Endodermal cell (in vitro differentiated cells): ENCODE data around the gene NEU3. TPM values are rescaled to one million over a fixed set of nuclear protein-coding genes. Genes with fewer than 3 reads are reported as not detected.

ENCODE experiments used
- DNase-seq: peaks from one replicate; pipeline ENCODE4 v3.0.0-alpha.2; 2017
- H3K27ac ChIP-seq: 2 replicates; pipeline ENCODE4 v1.5.1; 2013; ENCODE audit warnings: mild to moderate bottlenecking, low read depth, low read length, moderate library complexity
- H3K27me3 ChIP-seq: 2 replicates; pipeline ENCODE4 v1.6.1; 2013; ENCODE audit warnings: mild to moderate bottlenecking, low read length, moderate library complexity; ENCODE audit not compliant: insufficient read depth, control insufficient read depth, poor library complexity, severe bottlenecking
- H3K36me3 ChIP-seq: 2 replicates; pipeline ENCODE4 v1.7.0; 2013; ENCODE audit warnings: mild to moderate bottlenecking, low read length, moderate library complexity; ENCODE audit not compliant: control insufficient read depth, insufficient read depth
- H3K4me1 ChIP-seq: one replicate; pipeline ENCODE4 v1.7.0; 2013; ENCODE audit warnings: low read length; ENCODE audit not compliant: control insufficient read depth, insufficient read depth
- H3K4me3 ChIP-seq: 2 replicates; pipeline ENCODE4 v1.5.1; 2013; ENCODE audit warnings: mild to moderate bottlenecking, low read length, moderate library complexity
- H3K9ac ChIP-seq: 2 replicates; pipeline ENCODE4 v1.6.1; 2013; ENCODE audit warnings: mild to moderate bottlenecking, low read length, moderate library complexity; ENCODE audit not compliant: poor library complexity, severe bottlenecking; ENCODE audit errors: extremely low read depth
- H3K9me3 ChIP-seq: 2 replicates; pipeline ENCODE4 v1.6.1; 2013; ENCODE audit warnings: mild to moderate bottlenecking, low read length, moderate library complexity; ENCODE audit not compliant: control insufficient read depth
- H3K27ac Mint-ChIP-seq: 2 replicates; pipeline ENCODE4 v1.8.0; 2020; ENCODE audit warnings: mixed read lengths
- H3K27me3 Mint-ChIP-seq: 2 replicates; pipeline ENCODE4 v1.8.0; 2021; ENCODE audit warnings: mild to moderate bottlenecking, mixed read lengths; ENCODE audit not compliant: insufficient read depth
- H3K36me3 Mint-ChIP-seq: 2 replicates; pipeline ENCODE4 v1.8.0; 2020; ENCODE audit warnings: low read depth, mixed read lengths
- H3K4me1 Mint-ChIP-seq: 2 replicates; pipeline ENCODE4 v1.8.0; 2020; ENCODE audit warnings: mixed read lengths
- H3K4me3 Mint-ChIP-seq: 2 replicates; pipeline ENCODE4 v1.8.0; 2020; ENCODE audit warnings: mild to moderate bottlenecking, moderate library complexity, mixed read lengths
- H3K9me3 Mint-ChIP-seq: 2 replicates; pipeline ENCODE4 v1.8.0; 2020; ENCODE audit warnings: mild to moderate bottlenecking, mixed read lengths
- CTCF ChIP-seq: fragments of 200-600 bp; sonication (generic); conservative IDR thresholded peaks from 2 replicates; pipeline ENCODE4 v1.5.0; 2021; ENCODE audit warnings: antibody characterized with exemption, mild to moderate bottlenecking
- WGBS, 2 experiments: methylation state at CpG; one replicate each; pipeline versions ENCODE4 v1.1.5 to v1.1.7; 2013; ENCODE audit warnings: missing lambda C conversion rate in 2 of 2, mixed read lengths in 1 of 2; ENCODE audit not compliant: insufficient coverage in 1 of 2, insufficient read length in 1 of 2; 5-methylcytosine and 5-hydroxymethylcytosine counted together
- total RNA-seq, 2 donors: library from RNA; stranded (reverse); fragmentation: NEBNext Ultra II Directional in 1 of 2; extraction: Animal tissue kit (Norgen Biotek cat#: 25700) in 1 of 2; gene quantifications; 2 replicates in 1 of 2; 3 replicates in 1 of 2; pipeline ENCODE4 v1.2.1, GENCODE V29; 2021

The NEU3 gene
- total RNA-seq, 2 donors from 2014 or later = 9.1 to 10.8 TPM

GRCh38 chr11:74990941-74991340 lies 2.2 kb downstream of the NEU3 start:
- H3K9me3 ChIP-seq = no peaks in the 10 kb centered on the region
- H3K27me3 Mint-ChIP-seq = peaks cover 39% of the 10 kb centered on the region
- no peaks in the 10 kb centered on the region for H3K36me3 Mint-ChIP-seq
- peaks cover 58% of the 10 kb centered on the region for H3K27me3 ChIP-seq
- no peaks in the 10 kb centered on the region for H3K9me3 Mint-ChIP-seq
- no peak overlapping the region for H3K4me3 Mint-ChIP-seq
- H3K4me1 ChIP-seq = peaks cover 10% of the 10 kb centered on the region
- no peak overlapping the region for H3K27ac Mint-ChIP-seq
- DNase-seq = no peak
- peaks cover 18% of the 10 kb centered on the region for H3K4me1 Mint-ChIP-seq
- TF ChIP-seq CTCF = no peak
- no peak overlapping the region for H3K4me3 ChIP-seq
- H3K36me3 ChIP-seq = no peaks in the 10 kb centered on the region
- WGBS, 2 experiments = 50% methylated on average over 1 of the region's 1 CpG; no CpG with 5 or more reads in 1 of the 2 experiments
- H3K27ac ChIP-seq = no peak overlapping the region
- H3K9ac ChIP-seq = no peak overlapping the region

GRCh38 chr11:74992852-74993251 lies 4.1 kb downstream of the NEU3 start:
- Histone ChIP-seq H3K27ac (no peak overlapping the region), H3K4me1 (peaks cover 10% of the 10 kb centered on the region), H3K9me3 (no peaks in the 10 kb centered on the region), H3K9ac (no peak overlapping the region), H3K4me3 (no peak overlapping the region), H3K36me3 (no peaks in the 10 kb centered on the region), H3K27me3 (peaks cover 58% of the 10 kb centered on the region)
- no peak overlapping the region for H3K4me3 Mint-ChIP-seq
- no peak for DNase-seq
- no peak for TF ChIP-seq CTCF
- no peaks in the 10 kb centered on the region for H3K36me3 Mint-ChIP-seq
- H3K27me3 Mint-ChIP-seq = peaks cover 39% of the 10 kb centered on the region
- H3K9me3 Mint-ChIP-seq = no peaks in the 10 kb centered on the region
- H3K4me1 Mint-ChIP-seq = peaks cover 18% of the 10 kb centered on the region
- no peak overlapping the region for H3K27ac Mint-ChIP-seq
- 97% methylated on average over 3 to 5 of the region's 5 CpGs for WGBS, 2 experiments

- 95% methylated on average over 3 of the region's 3 CpGs; no CpG with 5 or more reads in 1 of the 2 experiments for WGBS, 2 experiments
- Mint-ChIP-seq H3K4me3 (no peak overlapping the region), H3K27ac (no peak overlapping the region), H3K4me1 (no peaks in the 10 kb centered on the region), H3K36me3 (peaks cover 10% of the 10 kb centered on the region), H3K9me3 (no peaks in the 10 kb centered on the region), H3K27me3 (peaks cover 3% of the 10 kb centered on the region)
- TF ChIP-seq CTCF = no peak
- Histone ChIP-seq H3K27me3 (peaks cover 9% of the 10 kb centered on the region), H3K9me3 (no peaks in the 10 kb centered on the region), H3K36me3 (no peaks in the 10 kb centered on the region), H3K4me1 (no peaks in the 10 kb centered on the region), H3K4me3 (no peak overlapping the region), H3K9ac (no peak overlapping the region), H3K27ac (no peak overlapping the region)
- DNase-seq = no peak
These were observed 12.2 kb downstream of the NEU3 start for GRCh38 chr11:75000975-75001354.
